ENCODE data around the gene FASN.

FASN gene

DNA sequence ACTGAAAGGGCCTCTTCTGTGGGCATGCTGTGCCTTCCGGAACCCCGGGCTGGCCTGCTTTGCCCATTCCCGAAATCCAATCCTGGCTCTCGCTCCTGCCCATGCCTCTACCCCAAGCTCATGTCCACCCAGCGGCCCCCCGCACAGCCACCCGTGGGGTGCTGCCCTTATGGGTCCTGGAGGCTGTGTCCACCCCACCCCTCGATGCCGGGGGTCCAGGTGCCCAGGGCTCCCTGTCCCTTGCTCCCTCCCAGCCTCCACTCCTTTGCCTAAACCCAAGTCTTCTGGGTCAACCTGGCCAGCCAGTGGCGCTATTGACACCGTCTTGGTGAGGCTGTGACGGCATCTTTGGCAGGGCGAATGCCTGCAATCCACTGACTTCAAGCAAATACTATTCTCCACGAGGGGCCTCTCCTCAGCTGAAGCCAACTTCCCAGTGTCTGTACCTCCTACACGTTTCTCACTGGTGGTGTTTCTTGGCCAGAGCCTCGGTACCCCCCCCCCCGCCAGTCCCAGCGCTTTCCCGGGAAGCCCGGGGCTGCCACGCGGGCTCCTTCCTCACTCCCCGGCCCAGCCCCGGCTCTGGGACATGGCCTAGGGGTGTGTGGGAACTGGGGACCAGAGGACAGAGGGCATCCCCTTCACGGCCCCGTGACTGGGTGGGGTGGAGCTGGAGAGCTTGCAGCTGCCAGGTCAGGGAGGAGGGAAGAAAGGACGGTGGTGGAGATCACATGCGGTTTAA, 20.2 kb downstream of the FASN start:
- Histone ChIP-seq H3K36me3 (ENCODE audit: insufficient read depth) (peaks cover 7% of the 10 kb centered on the region; the same call in 1 of the 2 replicates), H3K9ac (no peak overlapping the region), H3K79me2 (ENCODE audit: insufficient read depth, low read depth) (no peaks in the 10 kb centered on the region), H3K4me3 (IDR thresholded peaks at IDR 0.05; ENCODE audit: insufficient read depth, low read depth, low read length) (no peak overlapping the region), H3K4me2 (no peak overlapping the region), H3K4me1 (ENCODE audit: low read depth, poor library complexity, severe bottlenecking) (no peaks in the 10 kb centered on the region), H3K27ac (no peak overlapping the region), H3K27me3 (ENCODE audit: insufficient read depth, low read depth) (no peaks in the 10 kb centered on the region), H2AFZ (ENCODE audit: low read depth) (no peak overlapping the region), H4K20me1 (ENCODE audit: insufficient read depth) (no peaks in the 10 kb centered on the region)
- TF ChIP-seq, protein P1, sequence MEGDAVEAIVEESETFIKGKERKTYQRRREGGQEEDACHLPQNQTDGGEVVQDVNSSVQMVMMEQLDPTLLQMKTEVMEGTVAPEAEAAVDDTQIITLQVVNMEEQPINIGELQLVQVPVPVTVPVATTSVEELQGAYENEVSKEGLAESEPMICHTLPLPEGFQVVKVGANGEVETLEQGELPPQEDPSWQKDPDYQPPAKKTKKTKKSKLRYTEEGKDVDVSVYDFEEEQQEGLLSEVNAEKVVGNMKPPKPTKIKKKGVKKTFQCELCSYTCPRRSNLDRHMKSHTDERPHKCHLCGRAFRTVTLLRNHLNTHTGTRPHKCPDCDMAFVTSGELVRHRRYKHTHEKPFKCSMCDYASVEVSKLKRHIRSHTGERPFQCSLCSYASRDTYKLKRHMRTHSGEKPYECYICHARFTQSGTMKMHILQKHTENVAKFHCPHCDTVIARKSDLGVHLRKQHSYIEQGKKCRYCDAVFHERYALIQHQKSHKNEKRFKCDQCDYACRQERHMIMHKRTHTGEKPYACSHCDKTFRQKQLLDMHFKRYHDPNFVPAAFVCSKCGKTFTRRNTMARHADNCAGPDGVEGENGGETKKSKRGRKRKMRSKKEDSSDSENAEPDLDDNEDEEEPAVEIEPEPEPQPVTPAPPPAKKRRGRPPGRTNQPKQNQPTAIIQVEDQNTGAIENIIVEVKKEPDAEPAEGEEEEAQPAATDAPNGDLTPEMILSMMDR (conservative IDR thresholded peaks at IDR 0.05; ENCODE audit: low read depth, low read length), result no peak

DNA sequence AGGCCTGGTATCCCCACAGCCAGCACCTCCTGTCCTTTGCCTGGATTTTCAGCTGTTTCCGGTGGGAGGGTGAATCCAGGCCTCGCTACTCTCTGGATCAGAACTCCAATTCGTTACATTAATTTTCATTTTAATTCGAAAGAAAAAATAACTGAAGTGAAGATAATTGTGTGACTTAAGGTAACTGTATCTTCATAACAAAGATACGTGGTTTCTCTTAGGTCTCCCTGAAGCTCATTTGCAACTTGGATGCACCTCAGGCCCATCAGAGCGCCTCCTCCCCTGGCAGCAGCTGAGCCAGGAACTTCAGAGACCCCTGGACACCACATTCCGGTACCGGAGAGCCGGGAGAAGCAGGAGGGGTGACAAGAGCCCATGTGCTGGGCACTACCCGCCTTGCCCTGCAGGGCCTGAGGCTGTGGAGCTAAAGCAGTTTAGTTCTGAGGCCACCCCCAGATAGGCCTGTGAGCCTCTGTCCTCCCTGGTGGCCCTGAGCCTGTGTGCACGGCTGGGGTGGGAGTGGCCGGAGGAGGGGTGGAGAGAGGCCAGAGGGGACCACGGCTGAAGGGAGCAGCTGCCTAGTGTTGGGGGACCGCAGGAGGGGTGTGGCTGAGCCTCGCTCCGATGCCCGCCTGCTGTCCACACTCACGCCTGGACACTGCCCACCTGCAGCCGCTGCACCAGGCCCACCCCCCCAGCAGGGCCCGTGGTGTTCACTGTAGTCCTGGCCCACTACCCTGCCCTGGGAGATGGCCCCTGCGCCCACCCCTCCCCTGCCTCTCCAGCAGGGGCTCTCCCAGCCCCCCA, 21.0 kb downstream of the FASN start:
- Histone ChIP-seq H2AFZ (ENCODE audit: low read depth) (no peak overlapping the region), H3K4me3 (IDR thresholded peaks at IDR 0.05; ENCODE audit: insufficient read depth, low read depth, low read length) (no peak overlapping the region), H3K4me2 (no peak overlapping the region), H3K36me3 (ENCODE audit: insufficient read depth) (peaks cover 7% of the 10 kb centered on the region; the same call in 1 of the 2 replicates), H3K79me2 (ENCODE audit: insufficient read depth, low read depth) (no peaks in the 10 kb centered on the region), H4K20me1 (ENCODE audit: insufficient read depth) (no peaks in the 10 kb centered on the region), H3K9ac (no peak overlapping the region), H3K27ac (no peak overlapping the region), H3K27me3 (ENCODE audit: insufficient read depth, low read depth) (no peaks in the 10 kb centered on the region), H3K4me1 (ENCODE audit: low read depth, poor library complexity, severe bottlenecking) (no peaks in the 10 kb centered on the region)
- TF ChIP-seq, protein P1 (conservative IDR thresholded peaks at IDR 0.05; ENCODE audit: low read depth, low read length), result no peak

DNA sequence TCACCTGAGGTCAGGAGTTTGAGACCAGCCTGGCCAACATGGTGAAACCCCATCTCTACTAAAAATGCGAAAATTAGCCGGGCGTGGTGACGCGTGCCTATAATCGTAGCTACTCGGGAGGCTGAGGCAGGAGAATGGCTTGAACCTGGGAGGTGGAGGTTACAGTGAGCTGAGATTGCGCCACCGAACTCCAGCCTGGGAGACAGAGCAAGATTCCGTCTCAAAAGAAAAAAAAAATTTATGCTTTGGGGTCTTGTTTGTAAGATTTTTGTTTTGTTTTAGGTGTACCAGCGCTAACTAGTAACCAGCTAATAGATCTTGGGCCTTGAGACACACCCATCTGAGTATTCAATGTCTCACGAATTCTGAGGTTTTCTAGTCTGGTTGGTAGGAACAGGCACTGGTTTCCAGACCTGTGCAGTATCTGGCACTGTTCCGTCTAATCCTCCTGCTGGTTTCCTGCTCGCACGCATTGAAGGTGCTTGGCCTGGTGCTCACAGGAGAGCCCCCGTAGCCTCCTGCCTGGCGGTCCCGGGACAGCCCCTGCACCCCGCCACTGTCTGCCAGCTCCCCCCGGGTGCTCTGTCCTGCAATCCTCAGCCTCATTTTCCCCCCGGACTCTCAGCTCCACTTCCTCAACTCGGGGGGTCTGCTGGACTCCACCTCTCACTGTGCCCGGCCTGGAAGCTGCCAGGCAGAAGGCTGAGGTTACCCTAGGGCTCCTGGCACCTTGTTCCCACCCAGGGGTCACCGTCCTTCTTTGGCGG, 21.8 kb downstream of the FASN start:
- H3K9ac ChIP-seq, result no peak overlapping the region
- H3K27ac ChIP-seq, result no peak overlapping the region
- H3K4me2 ChIP-seq, result no peak overlapping the region
- H4K20me1 ChIP-seq (ENCODE audit: insufficient read depth), result no peaks in the 10 kb centered on the region
- H2AFZ ChIP-seq (ENCODE audit: low read depth), result no peak overlapping the region
- no peak overlapping the region for H3K4me3 ChIP-seq (IDR thresholded peaks at IDR 0.05; ENCODE audit: insufficient read depth, low read depth, low read length)
- TF ChIP-seq, protein P1 (conservative IDR thresholded peaks at IDR 0.05; ENCODE audit: low read depth, low read length), result no peak
- H3K4me1 ChIP-seq (ENCODE audit: low read depth, poor library complexity, severe bottlenecking), result no peaks in the 10 kb centered on the region
- peaks cover 7% of the 10 kb centered on the region; the same call in 1 of the 2 replicates for H3K36me3 ChIP-seq (ENCODE audit: insufficient read depth)
- no peaks in the 10 kb centered on the region for H3K79me2 ChIP-seq (ENCODE audit: insufficient read depth, low read depth)
- no peaks in the 10 kb centered on the region; the same call in 1 of the 2 replicates for H3K27me3 ChIP-seq (ENCODE audit: insufficient read depth, low read depth)

DNA sequence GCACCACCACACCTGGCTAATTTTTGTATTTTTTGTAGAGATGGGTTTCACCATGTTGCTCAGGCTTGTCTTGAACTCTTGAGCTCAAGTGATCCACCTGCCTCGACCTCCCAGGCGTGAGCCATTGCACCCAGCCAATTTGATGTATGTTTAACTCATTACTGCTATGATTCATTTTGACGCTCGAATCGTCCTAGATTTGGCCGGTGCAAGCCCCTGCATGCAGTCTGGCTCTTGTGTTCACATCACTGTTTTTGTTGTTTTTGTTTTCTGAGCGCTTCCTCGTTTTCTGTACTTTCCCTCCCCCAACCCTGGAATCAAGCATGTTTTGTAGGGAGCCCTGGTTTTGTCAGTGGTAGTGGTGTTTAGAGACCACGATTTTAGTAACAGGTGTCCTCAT, 24.6 kb downstream of the FASN start:
- Histone ChIP-seq H3K79me2 (ENCODE audit: insufficient read depth, low read depth) (no peaks in the 10 kb centered on the region), H3K4me1 (ENCODE audit: low read depth, poor library complexity, severe bottlenecking) (no peaks in the 10 kb centered on the region), H3K27me3 (ENCODE audit: insufficient read depth, low read depth) (no peaks in the 10 kb centered on the region; the same call in 1 of the 2 replicates), H3K9ac (no peak overlapping the region), H3K27ac (no peak overlapping the region), H3K4me3 (IDR thresholded peaks at IDR 0.05; ENCODE audit: insufficient read depth, low read depth, low read length) (no peak overlapping the region), H3K36me3 (ENCODE audit: insufficient read depth) (no peaks in the 10 kb centered on the region), H4K20me1 (ENCODE audit: insufficient read depth) (no peaks in the 10 kb centered on the region), H2AFZ (ENCODE audit: low read depth) (no peak overlapping the region), H3K4me2 (no peak overlapping the region)
- TF ChIP-seq, protein P1 (conservative IDR thresholded peaks at IDR 0.05; ENCODE audit: low read depth, low read length), result no peak

Data from KMS-11 (cell line).